Caco-2 (cell line): ENCODE data around the gene STK24. TPM values are rescaled to one million over a fixed set of nuclear protein-coding genes. Genes with fewer than 3 reads are reported as not detected.

Experiments
- BruUV-seq: library from RNA; stranded (reverse); fragments of 400-500 nt; replicated peaks from 2 replicates; lab custom pipeline; 2021; lab: Mats Ljungman, UMichigan
- CTCF ChIA-PET: fragments of 300-600 bp; sonication (Branson Sonifier 250); formaldehyde crosslinking; loops from one replicate; lab custom pipeline; 2022; ENCODE audit warnings: antibody characterized with exemption; lab: Charles Lee
- POLR2A ChIA-PET: fragments of 300-600 bp; sonication (Branson Sonifier 250); formaldehyde crosslinking; loops from one replicate; lab custom pipeline; 2022; ENCODE audit warnings: antibody characterized with exemption; lab: Charles Lee
- DNase-seq, 2 experiments: peaks; one replicate each; pipeline versions ENCODE4 v3.0.0 to v3.0.0-alpha.2; 2020 to 2022
- H3K27me3 ChIP-seq: replicated peaks from 2 replicates; pipeline ENCODE4 v1.6.0; 2011; ENCODE audit warnings: low read length; ENCODE audit not compliant: control insufficient read depth, insufficient read depth
- H3K36me3 ChIP-seq: 2 replicates; pipeline ENCODE4 v1.5.1; 2011; ENCODE audit warnings: low read length; ENCODE audit not compliant: control insufficient read depth, insufficient read depth
- H3K4me1 ChIP-seq: fragments of 250-450 bp; sonication (Bioruptor Pico); 2 replicates; pipeline ENCODE4 v1.5.1; 2020; ENCODE audit warnings: mild to moderate bottlenecking
- H3K4me3 ChIP-seq: 2 replicates; pipeline ENCODE4 v1.5.1; 2011; ENCODE audit warnings: low read depth, mild to moderate bottlenecking, control low read depth, low read length
- H3K9me3 ChIP-seq: fragments of 250-450 bp; sonication (Bioruptor Pico); 2 replicates; pipeline ENCODE4 v1.5.1; 2020; ENCODE audit warnings: mild to moderate bottlenecking, moderate library complexity
- H3K27ac Mint-ChIP-seq: one replicate; pipeline ENCODE4 v1.8.0; 2022; ENCODE audit warnings: mixed read lengths; ENCODE audit not compliant: unreplicated experiment
- H3K27me3 Mint-ChIP-seq: one replicate; pipeline ENCODE4 v1.8.0; 2022; ENCODE audit warnings: mixed read lengths; ENCODE audit not compliant: insufficient read depth, unreplicated experiment
- H3K36me3 Mint-ChIP-seq: one replicate; pipeline ENCODE4 v1.8.0; 2022; ENCODE audit warnings: mild to moderate bottlenecking, mixed read lengths; ENCODE audit not compliant: insufficient read depth, unreplicated experiment
- H3K4me1 Mint-ChIP-seq: one replicate; pipeline ENCODE4 v1.8.0; 2022; ENCODE audit warnings: low read depth, mixed read lengths; ENCODE audit not compliant: unreplicated experiment
- H3K4me3 Mint-ChIP-seq: one replicate; pipeline ENCODE4 v1.8.0; 2022; ENCODE audit warnings: mild to moderate bottlenecking, moderate library complexity, mixed read lengths; ENCODE audit not compliant: unreplicated experiment
- H3K9me3 Mint-ChIP-seq: one replicate; pipeline ENCODE4 v1.8.0; 2022; ENCODE audit warnings: mixed read lengths; ENCODE audit not compliant: unreplicated experiment
- intact Hi-C: fragments of 100-400 bp; cut with micrococcal nuclease; formaldehyde crosslinking; loops from one replicate; pipeline ENCODE4 v1.10.0; 2022; ENCODE audit not compliant: unreplicated experiment
- total RNA-seq: library from RNA; stranded (reverse); gene quantifications from 2 replicates; pipeline ENCODE4 v1.2.3, GENCODE V29; 2022
- TF ChIP-seq, protein P1 (sequence below), 2 experiments: fragments of 200-600 bp in 1 of 2; IDR thresholded peaks; 1 replicate in 1 of 2; 2 replicates in 1 of 2; pipeline versions ENCODE4 v1.5.1 to v1.8.0; 2011 to 2022; ENCODE audit warnings: antibody characterized with exemption in 1 of 2, control low read depth in 1 of 2, inconsistent platforms in 1 of 2, low read depth in 1 of 2, low read length in 1 of 2, mild to moderate bottlenecking in 1 of 2, moderate library complexity in 1 of 2; ENCODE audit not compliant: insufficient read depth in 1 of 2, severe bottlenecking in 1 of 2, unreplicated experiment in 1 of 2

The STK24 gene
- total RNA-seq, 1 experiment from 2014 or later: 253 TPM

DNA sequence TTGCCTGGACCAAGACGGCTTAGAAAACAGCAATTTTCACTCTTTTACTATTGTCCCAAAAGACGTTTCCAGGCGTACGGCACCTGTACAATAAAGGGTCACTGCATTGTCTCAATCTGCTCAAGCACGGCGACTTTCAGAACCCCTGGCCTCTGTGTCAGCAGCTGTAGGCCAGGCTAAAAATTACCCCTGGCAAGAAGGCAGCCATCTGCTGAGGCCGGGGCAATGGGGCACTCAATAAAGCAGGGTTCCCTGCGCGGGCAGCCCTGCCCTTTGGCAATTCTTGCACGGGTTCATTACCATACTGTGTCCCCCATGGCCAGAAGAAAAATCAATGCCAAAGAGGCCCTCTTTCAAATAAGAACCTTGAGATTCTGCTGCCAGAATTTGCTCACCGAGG, 52.1 kb downstream of the STK24 start:
- CTCF ChIA-PET: no interaction called here
- intact Hi-C loops: no loop called here
- BruUV-seq: no TSS peak
- POLR2A ChIA-PET: no interaction called here
- Mint-ChIP-seq H3K4me3 (no peak overlapping the region), H3K36me3 (peaks cover 58% of the 10 kb centered on the region), H3K27me3 (no peaks in the 10 kb centered on the region), H3K4me1 (peaks cover 39% of the 10 kb centered on the region), H3K27ac (no peak overlapping the region), H3K9me3 (no peaks in the 10 kb centered on the region)
- H3K9me3 ChIP-seq: no peaks in the 10 kb centered on the region
- H3K4me3 ChIP-seq: no peak overlapping the region
- no peak for DNase-seq
- H3K36me3 ChIP-seq: peaks cover 2% of the 10 kb centered on the region; the same call in 1 of the 2 replicates
- H3K27me3 ChIP-seq: no peaks in the 10 kb centered on the region
- TF ChIP-seq, protein P1, sequence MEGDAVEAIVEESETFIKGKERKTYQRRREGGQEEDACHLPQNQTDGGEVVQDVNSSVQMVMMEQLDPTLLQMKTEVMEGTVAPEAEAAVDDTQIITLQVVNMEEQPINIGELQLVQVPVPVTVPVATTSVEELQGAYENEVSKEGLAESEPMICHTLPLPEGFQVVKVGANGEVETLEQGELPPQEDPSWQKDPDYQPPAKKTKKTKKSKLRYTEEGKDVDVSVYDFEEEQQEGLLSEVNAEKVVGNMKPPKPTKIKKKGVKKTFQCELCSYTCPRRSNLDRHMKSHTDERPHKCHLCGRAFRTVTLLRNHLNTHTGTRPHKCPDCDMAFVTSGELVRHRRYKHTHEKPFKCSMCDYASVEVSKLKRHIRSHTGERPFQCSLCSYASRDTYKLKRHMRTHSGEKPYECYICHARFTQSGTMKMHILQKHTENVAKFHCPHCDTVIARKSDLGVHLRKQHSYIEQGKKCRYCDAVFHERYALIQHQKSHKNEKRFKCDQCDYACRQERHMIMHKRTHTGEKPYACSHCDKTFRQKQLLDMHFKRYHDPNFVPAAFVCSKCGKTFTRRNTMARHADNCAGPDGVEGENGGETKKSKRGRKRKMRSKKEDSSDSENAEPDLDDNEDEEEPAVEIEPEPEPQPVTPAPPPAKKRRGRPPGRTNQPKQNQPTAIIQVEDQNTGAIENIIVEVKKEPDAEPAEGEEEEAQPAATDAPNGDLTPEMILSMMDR (IDR thresholded peaks at IDR 0.05; ENCODE audit: insufficient read depth in 1 of 2, low read depth in 1 of 2, low read length in 1 of 2, severe bottlenecking in 1 of 2, unreplicated experiment in 1 of 2): no peak
- H3K4me1 ChIP-seq: no peaks in the 10 kb centered on the region; the same call in 1 of the 2 replicates

DNA sequence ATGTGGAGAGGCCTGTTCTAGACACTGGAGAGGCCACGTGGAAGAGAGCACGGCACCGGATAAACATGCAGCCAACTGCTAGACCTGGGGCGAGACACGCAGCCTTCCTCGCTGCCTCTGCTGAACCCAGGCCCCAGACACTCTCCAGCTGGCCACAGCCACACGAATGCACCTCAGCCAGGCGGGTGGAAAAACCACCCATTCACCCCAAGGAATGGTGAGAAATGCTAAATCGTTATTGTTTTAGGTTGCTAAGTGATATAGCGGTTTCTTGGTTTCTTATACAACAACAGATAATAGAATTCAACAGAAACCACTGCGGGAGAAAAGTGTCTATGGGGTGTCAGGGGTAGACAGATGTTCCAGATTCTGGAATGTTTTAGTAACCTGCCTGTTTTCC, 52.5 kb downstream of the STK24 start:
- Mint-ChIP-seq H3K27me3 (no peaks in the 10 kb centered on the region), H3K36me3 (peaks cover 58% of the 10 kb centered on the region), H3K27ac (no peak overlapping the region), H3K9me3 (no peaks in the 10 kb centered on the region), H3K4me1 (peaks cover 35% of the 10 kb centered on the region), H3K4me3 (no peak overlapping the region)
- CTCF ChIA-PET: no interaction called here
- Histone ChIP-seq H3K36me3 (peaks cover 2% of the 10 kb centered on the region; the same call in 1 of the 2 replicates), H3K27me3 (no peaks in the 10 kb centered on the region), H3K9me3 (no peaks in the 10 kb centered on the region), H3K4me1 (no peaks in the 10 kb centered on the region; the same call in 1 of the 2 replicates), H3K4me3 (no peak overlapping the region)
- TF ChIP-seq, protein P1 (IDR thresholded peaks at IDR 0.05; ENCODE audit: insufficient read depth in 1 of 2, low read depth in 1 of 2, low read length in 1 of 2, severe bottlenecking in 1 of 2, unreplicated experiment in 1 of 2): no peak
- BruUV-seq: no TSS peak
- no peak for DNase-seq
- intact Hi-C loops: no loop called here
- POLR2A ChIA-PET: no interaction called here

DNA sequence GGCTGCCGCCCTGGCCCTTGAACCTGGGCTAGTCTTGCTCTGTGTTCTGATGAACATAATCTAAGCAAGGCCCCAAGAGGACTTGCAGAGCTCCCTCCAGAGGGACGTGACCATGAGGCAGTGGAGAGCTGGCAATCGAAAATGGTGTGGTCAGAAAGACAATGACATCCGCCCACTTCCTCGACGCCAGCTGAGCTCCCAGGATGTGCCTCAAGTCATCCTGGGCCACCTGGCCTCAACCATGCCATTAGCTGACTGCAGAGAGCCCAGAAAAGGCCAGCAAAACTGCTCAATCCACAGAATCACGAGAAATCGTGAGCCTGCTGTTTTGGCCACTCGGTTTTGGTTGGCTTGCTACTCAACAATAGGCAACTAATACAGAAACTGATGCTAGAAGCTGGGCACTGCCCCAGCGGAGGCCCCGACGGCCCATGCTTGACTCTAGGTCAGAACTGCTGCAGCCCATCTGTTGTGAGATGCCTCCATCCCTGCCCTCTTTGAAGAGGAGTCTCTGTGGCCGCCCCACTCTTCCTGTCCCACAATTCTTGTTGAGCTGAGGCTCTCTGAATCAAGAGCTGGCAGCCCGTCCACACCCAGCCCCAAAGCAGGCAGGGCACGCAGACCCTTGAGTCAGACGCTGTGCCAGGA, 53.3 kb downstream of the STK24 start:
- H3K4me3 Mint-ChIP-seq: no peak overlapping the region
- H3K27ac Mint-ChIP-seq: peak overlapping the region; percentile 38

More for the DNA sequence above, 53.3 kb downstream of the STK24 start:
- no peak for DNase-seq
- Mint-ChIP-seq H3K27me3 (no peaks in the 10 kb centered on the region), H3K4me1 (peaks cover 29% of the 10 kb centered on the region), H3K36me3 (peaks cover 56% of the 10 kb centered on the region), H3K9me3 (no peaks in the 10 kb centered on the region)
- TF ChIP-seq, protein P1 (IDR thresholded peaks at IDR 0.05; ENCODE audit: insufficient read depth in 1 of 2, low read depth in 1 of 2, low read length in 1 of 2, severe bottlenecking in 1 of 2, unreplicated experiment in 1 of 2): no peak
- Histone ChIP-seq H3K36me3 (peaks cover 2% of the 10 kb centered on the region; the same call in 1 of the 2 replicates), H3K4me3 (no peak overlapping the region), H3K27me3 (no peaks in the 10 kb centered on the region), H3K9me3 (no peaks in the 10 kb centered on the region), H3K4me1 (no peaks in the 10 kb centered on the region; the same call in 1 of the 2 replicates)
- ChIA-PET POLR2A (no interaction called here), CTCF (no interaction called here)
- BruUV-seq: no TSS peak
- intact Hi-C loops: no loop called here
